H7 (cell line): ENCODE measurements around the gene SSC4D. TPM values are rescaled to one million over a fixed set of nuclear protein-coding genes. Genes with fewer than 3 reads are reported as not detected.

ENCODE experiments used
- DNase-seq: peaks from one replicate; pipeline ENCODE4 v3.0.0; 2012
- H3K27me3 ChIP-seq: 2 replicates; pipeline ENCODE4 v1.6.0; 2011; ENCODE audit warnings: mild to moderate bottlenecking, low read length; ENCODE audit not compliant: control insufficient read depth, insufficient read depth
- H3K36me3 ChIP-seq: replicated peaks from 2 replicates; pipeline ENCODE4 v1.5.1; 2011; ENCODE audit warnings: low read length; ENCODE audit not compliant: control insufficient read depth, insufficient read depth
- H3K4me3 ChIP-seq: 2 replicates; pipeline ENCODE4 v1.5.1; 2011; ENCODE audit warnings: low read depth, mild to moderate bottlenecking, control low read depth, low read length, moderate library complexity; ENCODE audit not compliant: insufficient read depth
- total RNA-seq: library from RNA; depleted of rRNA; stranded (reverse); fragments of >200 nt; shearing (Covaris generic); gene quantifications from 2 replicates; pipeline ENCODE4 v1.2.3, GENCODE V29; 2014; rRNA removed

The SSC4D gene
- total RNA-seq, 1 experiment from 2014 or later: 19.6 TPM

DNA sequence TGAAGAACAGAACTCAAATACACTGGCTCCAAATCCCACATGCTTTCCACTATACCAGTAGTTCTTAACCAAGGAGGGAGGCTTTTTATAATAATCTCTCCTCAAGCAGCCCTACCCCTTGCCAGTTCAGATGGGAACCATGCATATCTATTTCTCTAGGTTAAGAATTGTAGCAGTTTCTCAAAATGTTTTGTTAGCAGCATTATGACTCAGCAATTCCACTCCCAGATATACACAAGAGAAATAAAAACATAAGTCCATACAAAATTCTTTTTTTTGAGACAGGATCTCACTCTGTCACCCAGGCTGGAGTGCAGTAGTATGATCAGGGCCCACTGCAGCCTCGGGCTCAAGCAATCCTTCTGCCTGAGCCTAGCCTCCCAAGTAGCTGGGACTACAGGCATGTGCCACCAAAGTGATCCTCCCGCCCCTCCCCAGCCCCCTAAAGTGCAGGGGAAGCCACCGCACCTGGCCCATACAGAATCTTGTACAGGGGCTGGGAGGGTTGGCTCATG lies 68.8 kb downstream of the SSC4D start:
- no peak for DNase-seq
- Histone ChIP-seq H3K36me3 (peaks cover 12% of the 10 kb centered on the region), H3K27me3 (no peaks in the 10 kb centered on the region)

More for the DNA sequence above, 68.8 kb downstream of the SSC4D start:
- no peak overlapping the region for H3K4me3 ChIP-seq

Other genes with a start within 250 kb of the SSC4D start
- 7.0 and 7.6 TPM in 2 replicates for gene SRRM3, start 207.8 kb downstream of the SSC4D start, total RNA-seq
- gene HSPB1, start 107.0 kb downstream of the SSC4D start, total RNA-seq: 62.3 and 80.7 TPM in 2 replicates
- 83.2 and 91.8 TPM in 2 replicates for gene YWHAG, start 50.7 kb downstream of the SSC4D start, total RNA-seq
- 5.3 and 6.9 TPM in 2 replicates for gene ZP3, start 15.3 kb upstream of the SSC4D start, total RNA-seq
- 31.3 and 38.0 TPM in 2 replicates for gene DTX2, start 52.0 kb upstream of the SSC4D start, total RNA-seq
- 0.07 TPM in 1 of 2 replicates, not detected in the other for gene UPK3B, start 100.9 kb upstream of the SSC4D start, total RNA-seq
- gene SPDYE16, start 133.6 kb upstream of the SSC4D start, total RNA-seq: not detected in 2 replicates
- gene POMZP3, start 217.6 kb upstream of the SSC4D start, total RNA-seq: 9.7 and 11.0 TPM in 2 replicates